HG02571 (cell line): ENCODE measurements around the gene MIEF2.
A peak's percentile ranks its signal among the peaks of the same experiment; 100 is the strongest.
"Not testable (repeated sequence)": the region's sequence is repeated elsewhere in the genome, so short reads cannot be mapped to it uniquely, and the experiment has no call there.

Experiments
- ATAC-seq: cut with Tn5 transposase; IDR thresholded peaks from one replicate; pipeline ENCODE4 v1.9.1; 2021; ENCODE audit warnings: mild to moderate bottlenecking, moderate library complexity; ENCODE audit not compliant: unreplicated experiment

Gene MIEF2, protein sequence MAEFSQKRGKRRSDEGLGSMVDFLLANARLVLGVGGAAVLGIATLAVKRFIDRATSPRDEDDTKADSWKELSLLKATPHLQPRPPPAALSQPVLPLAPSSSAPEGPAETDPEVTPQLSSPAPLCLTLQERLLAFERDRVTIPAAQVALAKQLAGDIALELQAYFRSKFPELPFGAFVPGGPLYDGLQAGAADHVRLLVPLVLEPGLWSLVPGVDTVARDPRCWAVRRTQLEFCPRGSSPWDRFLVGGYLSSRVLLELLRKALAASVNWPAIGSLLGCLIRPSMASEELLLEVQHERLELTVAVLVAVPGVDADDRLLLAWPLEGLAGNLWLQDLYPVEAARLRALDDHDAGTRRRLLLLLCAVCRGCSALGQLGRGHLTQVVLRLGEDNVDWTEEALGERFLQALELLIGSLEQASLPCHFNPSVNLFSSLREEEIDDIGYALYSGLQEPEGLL

GRCh38 chr17:18260332-18261145, at the start of gene MIEF2:
TSS of gene MIEF2 (plus strand) at chr17:18260662. CDS start at chr17:18262721, 2,059 bp downstream.
- ATAC-seq: peak; percentile 77

- ATAC-seq: no peak
These were observed 46.7 kb upstream of the MIEF2 start for GRCh38 chr17:18213666-18214270.

DNA sequence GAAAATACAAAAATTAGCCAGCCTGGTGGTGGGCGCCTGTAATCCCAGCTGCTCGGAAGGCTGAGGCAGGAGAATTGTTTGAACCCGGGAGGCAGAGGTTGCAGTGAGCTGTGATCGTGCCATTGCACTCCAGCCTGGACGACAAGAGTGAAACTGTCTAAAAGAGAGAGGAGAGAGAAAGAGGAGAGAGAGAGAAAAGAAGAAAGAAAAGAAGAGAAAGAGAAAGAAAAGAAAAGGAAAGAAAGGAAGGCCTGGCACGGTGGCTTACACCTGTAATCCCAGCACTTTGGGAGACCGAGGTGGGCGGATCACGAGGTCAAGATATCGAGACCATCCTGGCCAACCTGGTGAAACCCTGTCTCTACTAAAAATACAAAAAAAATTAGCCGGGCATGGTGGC, 43.6 kb upstream of the MIEF2 start:
- not testable (repeated sequence) for ATAC-seq

GRCh38 chr17:18217412-18218015, 42.9 kb upstream of the MIEF2 start:
- ATAC-seq: no peak

GRCh38 chr17:18218756-18219415, 41.6 kb upstream of the MIEF2 start:
- no peak for ATAC-seq

GRCh38 chr17:18224053-18224386, 36.4 kb upstream of the MIEF2 start:
- no peak for ATAC-seq

DNA sequence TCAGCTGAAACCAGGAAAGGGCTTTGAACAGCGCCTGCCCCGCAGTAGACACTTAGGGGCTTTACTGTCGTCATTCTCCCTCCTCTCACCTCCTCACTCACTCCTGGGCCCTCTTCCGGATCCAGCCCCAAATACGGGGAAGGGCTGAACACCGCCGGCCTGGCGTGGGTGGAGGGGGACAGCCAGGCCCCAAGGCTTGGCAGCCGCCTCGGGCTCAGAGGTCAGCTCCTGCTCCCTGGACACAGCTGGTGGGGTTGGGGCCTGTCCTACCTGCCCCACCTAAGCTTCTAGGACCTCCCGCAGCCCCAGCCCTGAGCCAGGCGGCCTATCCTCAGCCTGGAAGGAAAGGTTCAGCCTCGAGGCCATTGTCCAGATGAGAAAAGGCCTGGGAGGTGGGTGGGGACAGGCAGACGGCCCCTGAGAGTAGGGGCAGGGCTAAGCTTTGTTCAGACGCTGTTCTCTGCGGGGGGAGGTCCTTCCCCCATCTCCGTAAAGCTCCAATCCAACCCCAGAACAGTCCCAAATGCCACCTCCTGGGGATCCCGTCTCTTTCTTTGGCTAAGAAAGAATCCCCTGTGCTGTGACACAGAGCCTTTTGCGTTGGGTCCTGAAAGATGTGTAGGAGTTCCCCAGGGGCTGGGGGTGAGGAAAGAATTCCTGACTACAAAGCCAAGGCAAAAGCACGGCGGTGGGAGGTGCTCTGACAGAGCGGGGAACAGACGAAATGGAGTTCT, 35.9 kb upstream of the MIEF2 start:
- no peak for ATAC-seq

GRCh38 chr17:18225121-18225641, 35.3 kb upstream of the MIEF2 start, which contains the start of gene LLGL1:
TSS of gene LLGL1 (plus strand) at chr17:18225635. CDS start at chr17:18225683, 48 bp downstream.
- ATAC-seq: peak; percentile 72

- ATAC-seq: no peak
These were observed 34.7 kb upstream of the MIEF2 start for GRCh38 chr17:18225642-18226283.

DNA sequence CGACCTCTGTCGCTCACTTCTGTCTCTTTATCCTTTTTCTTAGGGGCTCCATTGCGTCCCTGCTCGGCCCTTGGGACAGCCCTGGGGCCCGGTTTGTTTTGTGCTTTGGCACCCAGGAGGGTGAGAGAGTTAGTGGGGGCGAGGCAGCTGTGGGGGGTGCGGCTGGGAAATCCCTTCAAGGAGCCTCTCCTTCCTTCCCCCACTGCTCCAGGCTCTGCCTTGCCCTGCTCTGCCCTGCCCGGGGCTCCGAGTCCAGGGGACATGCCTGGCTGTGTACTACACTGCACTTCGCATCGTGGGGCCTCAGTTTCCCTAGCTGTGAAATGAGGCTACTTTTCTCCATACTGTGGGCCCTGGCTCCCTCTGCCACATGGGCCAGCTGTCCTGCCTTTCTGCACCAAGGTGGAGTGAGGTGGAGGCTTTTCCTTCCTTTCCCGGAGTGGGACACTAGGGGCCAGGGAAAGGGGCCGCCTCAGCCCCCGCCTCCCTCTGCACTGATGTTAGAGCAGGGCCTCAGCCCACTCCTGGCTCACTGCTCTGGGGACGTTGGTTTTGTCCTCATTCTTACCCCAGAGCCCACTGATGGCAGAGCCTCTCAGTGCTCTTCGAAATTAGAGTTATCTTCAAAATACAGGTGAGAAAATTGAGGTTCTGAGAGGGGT, 34.0 kb upstream of the MIEF2 start:
- no peak for ATAC-seq

- ATAC-seq: no peak
These were observed 32.8 kb upstream of the MIEF2 start for GRCh38 chr17:18227635-18228034.

DNA sequence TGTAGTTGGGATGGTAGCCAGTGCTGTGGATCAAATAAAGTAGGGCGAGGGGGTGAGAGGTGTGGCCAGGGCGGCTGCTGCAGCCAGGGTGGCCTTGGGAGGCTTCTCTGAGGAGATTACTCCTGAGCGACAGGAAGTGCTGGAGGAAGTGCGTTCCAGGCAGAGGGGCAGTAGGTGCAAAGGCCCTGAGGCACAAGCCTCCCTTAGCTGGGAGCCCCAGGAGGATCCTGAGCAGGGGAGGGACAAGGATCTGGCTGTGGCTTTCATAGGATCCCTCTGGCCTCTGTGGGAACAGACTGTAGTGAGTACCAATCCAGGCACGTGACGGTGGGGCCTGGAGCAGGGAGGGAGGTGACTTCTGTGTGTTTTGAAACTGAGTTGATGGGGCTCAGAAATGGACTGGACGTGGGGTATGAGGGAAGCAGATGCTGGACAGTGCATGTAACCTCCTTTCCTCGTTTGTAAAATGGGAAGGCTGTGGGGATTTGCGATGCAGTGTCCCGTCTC, 32.2 kb upstream of the MIEF2 start:
- ATAC-seq: no peak

GRCh38 chr17:18229254-18229653, 31.2 kb upstream of the MIEF2 start:
- ATAC-seq: no peak

DNA sequence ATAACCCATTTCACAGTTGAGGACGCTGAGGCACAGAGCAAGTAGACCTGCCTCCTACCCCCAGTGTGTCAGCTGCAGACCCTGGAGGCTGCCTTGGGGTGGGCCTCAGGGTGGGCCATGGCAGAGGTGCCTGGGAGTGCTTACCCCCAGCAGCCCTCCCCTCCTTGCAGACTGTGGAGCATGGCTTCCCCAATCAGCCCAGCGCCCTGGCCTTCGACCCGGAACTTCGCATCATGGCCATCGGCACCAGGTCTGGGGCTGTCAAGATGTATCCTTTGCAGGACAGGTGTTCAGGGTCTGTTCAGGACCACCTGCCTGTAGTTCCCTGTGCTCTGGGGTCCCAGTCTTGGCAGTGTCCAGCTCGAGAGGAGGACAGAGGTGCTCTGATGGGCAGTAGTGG, 30.7 kb upstream of the MIEF2 start:
- ATAC-seq: no peak

DNA sequence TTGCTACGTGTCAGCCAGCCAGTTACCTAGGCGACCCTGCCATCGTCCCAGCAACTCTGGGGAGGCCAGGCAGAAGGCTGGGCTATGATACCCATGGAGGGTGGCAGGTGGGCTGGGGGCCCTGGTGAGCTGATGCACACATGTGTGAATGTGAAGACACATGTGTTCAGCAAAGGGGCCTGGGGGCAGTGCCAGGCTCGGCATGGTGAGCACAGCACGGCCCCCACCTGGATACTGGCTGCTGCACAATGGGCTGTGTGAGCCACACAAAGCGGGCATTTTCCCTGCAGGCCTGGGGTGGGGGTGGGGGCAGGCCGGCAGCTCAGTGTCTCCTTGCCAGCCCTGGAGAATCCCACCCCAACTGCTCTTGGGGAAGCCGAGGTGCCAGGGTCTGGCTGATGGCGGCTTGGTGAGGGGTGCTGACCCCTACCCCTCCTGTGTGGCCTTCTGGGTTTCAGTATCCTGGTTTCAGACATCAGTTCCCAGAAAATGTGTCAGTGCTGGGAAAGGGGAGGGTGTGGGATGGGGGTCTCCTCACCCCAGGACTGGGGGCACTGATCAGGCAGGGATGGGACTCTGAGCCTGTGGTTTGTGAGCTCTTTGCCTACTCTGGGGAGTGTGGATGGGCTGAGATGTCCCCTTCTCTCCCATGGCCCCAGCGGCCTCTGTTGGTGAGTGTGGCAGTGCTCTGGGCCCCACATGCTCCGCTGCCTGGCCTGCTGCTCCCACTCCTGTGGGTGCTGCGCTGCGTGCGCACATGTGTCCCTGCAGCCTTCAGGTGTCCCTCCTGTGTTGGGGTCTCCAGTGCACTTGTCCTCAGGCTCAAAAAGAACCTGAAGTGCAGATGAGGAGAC, 29.9 kb upstream of the MIEF2 start:
- ATAC-seq: no peak

GRCh38 chr17:18231164-18231563, 29.3 kb upstream of the MIEF2 start:
- no peak for ATAC-seq

DNA sequence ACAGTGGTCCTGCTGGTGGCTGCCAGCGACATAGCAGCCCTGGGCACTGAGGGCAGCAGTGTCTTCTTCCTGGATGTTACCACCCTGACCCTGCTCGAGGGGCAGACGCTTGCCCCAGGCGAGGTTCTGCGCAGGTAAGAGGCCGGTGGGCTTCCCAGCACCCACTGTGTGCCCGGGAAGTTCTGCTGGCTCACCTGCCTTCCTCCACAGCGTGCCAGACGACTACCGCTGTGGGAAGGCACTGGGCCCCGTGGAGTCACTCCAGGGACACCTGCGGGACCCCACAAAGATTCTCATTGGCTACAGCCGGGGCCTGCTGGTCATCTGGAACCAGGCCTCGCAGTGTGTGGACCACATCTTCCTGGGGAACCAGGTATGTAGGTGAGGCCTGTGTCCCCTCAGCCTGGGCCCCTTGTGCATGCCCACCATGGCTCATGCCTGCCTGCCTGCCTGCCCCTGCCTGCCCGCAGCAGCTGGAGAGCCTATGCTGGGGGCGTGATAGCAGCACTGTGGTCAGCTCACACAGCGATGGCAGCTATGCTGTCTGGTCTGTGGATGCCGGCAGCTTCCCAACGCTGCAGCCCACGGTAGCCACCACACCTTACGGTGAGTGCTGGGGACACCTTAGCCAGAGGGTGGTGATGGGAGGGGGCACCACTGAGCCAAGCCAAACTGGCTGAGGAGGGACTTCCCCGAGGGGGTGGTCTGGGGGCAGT, 26.5 kb upstream of the MIEF2 start:
- ATAC-seq: no peak
